HepG2 (cell line): ENCODE data around the gene DEPDC1B. TPM values are rescaled to one million over a fixed set of nuclear protein-coding genes. Genes with fewer than 3 reads are reported as not detected.

Source experiments
- AGO1 ChIP-seq: fragments of 200-400 bp; formaldehyde crosslinking; IDR thresholded peaks from 2 replicates; pipeline ENCODE4 v1.6.1; 2017; ENCODE audit warnings: mild to moderate bottlenecking, low read depth, low read length, moderate library complexity; ENCODE audit not compliant: poor library complexity, severe bottlenecking
- BRF2 ChIP-seq: sonication (generic); formaldehyde crosslinking; IDR thresholded peaks from 2 replicates; pipeline ENCODE4 v1.8.1; 2022; ENCODE audit warnings: mild to moderate bottlenecking, missing genetic modification reagents
- CHD4 ChIP-seq: fragments of 200-600 bp; sonication (generic); IDR thresholded peaks from 2 replicates; pipeline ENCODE4 v1.7.0; 2017; ENCODE audit warnings: mild to moderate bottlenecking, low read length, borderline replicate concordance
- EEA1 ChIP-seq: sonication (generic); formaldehyde crosslinking; IDR thresholded peaks from 2 replicates; pipeline ENCODE4 v1.5.1; 2020; ENCODE audit warnings: mild to moderate bottlenecking, missing genetic modification reagents, borderline replicate concordance
- GATAD1 ChIP-seq: IDR thresholded peaks from 2 replicates; pipeline ENCODE4 v1.6.1; 2016; ENCODE audit warnings: missing genetic modification reagents, missing compliant biosample characterization
- HES4 ChIP-seq: sonication (generic); formaldehyde crosslinking; IDR thresholded peaks from 2 replicates; pipeline ENCODE4 v1.9.0; 2021; ENCODE audit warnings: mild to moderate bottlenecking, missing genetic modification reagents, borderline replicate concordance
- HIVEP1 ChIP-seq: sonication (generic); formaldehyde crosslinking; IDR thresholded peaks from 2 replicates; pipeline ENCODE4 v1.4.0; 2020; ENCODE audit warnings: mild to moderate bottlenecking, missing genetic modification reagents
- MYC ChIP-seq: sonication (generic); formaldehyde crosslinking; IDR thresholded peaks from 2 replicates; pipeline ENCODE4 v1.9.0; 2021; ENCODE audit warnings: missing genetic modification reagents, borderline replicate concordance
- PHF20 ChIP-seq: sonication (generic); formaldehyde crosslinking; IDR thresholded peaks from 2 replicates; pipeline ENCODE4 v1.5.0; 2020; ENCODE audit warnings: mild to moderate bottlenecking, missing genetic modification reagents
- PRDM15 ChIP-seq: sonication (generic); formaldehyde crosslinking; IDR thresholded peaks from 2 replicates; pipeline ENCODE4 v1.4.0; 2020; ENCODE audit warnings: missing genetic modification reagents
- SKI ChIP-seq: fragments of 450-650 bp; IDR thresholded peaks from one replicate; pipeline ENCODE4 v1.6.1; 2018; ENCODE audit warnings: mild to moderate bottlenecking; ENCODE audit not compliant: partially characterized antibody
- SP1 ChIP-seq, 2 experiments: fragments of 450-650 bp in 1 of 2; sonication (generic) in 1 of 2; formaldehyde crosslinking in 1 of 2; IDR thresholded peaks; 2 replicates each; pipeline versions ENCODE4 v1.4.0 to v1.6.1; 2016 to 2020; ENCODE audit warnings: missing genetic modification reagents in 1 of 2
- STAG1 ChIP-seq: sonication (generic); formaldehyde crosslinking; IDR thresholded peaks from 2 replicates; pipeline ENCODE4 v1.4.0; 2020; ENCODE audit warnings: missing genetic modification reagents
- TCF7L2 ChIP-seq: IDR thresholded peaks from 2 replicates; pipeline ENCODE4 v1.6.1; 2011; ENCODE audit warnings: mild to moderate bottlenecking, low read depth, low read length, moderate library complexity
- TEAD3 ChIP-seq: optimal IDR thresholded peaks from 2 replicates; pipeline ENCODE3; 2016; ENCODE audit warnings: borderline replicate concordance
- ZFP90 ChIP-seq: sonication (generic); formaldehyde crosslinking; IDR thresholded peaks from 2 replicates; pipeline ENCODE4 v1.8.0; 2022; ENCODE audit warnings: missing genetic modification reagents, mild to moderate bottlenecking, inconsistent platforms, borderline replicate concordance
- ZMYM4 ChIP-seq: sonication (generic); formaldehyde crosslinking; IDR thresholded peaks from 2 replicates; pipeline ENCODE4 v1.8.1; 2023; ENCODE audit warnings: mild to moderate bottlenecking, missing genetic modification reagents
- ZNF160 ChIP-seq: sonication (generic); formaldehyde crosslinking; IDR thresholded peaks from 2 replicates; pipeline ENCODE4 v1.8.0; 2022; ENCODE audit warnings: mild to moderate bottlenecking, inconsistent platforms, missing genetic modification reagents
- ZNF292 ChIP-seq: sonication (generic); formaldehyde crosslinking; IDR thresholded peaks from 2 replicates; pipeline ENCODE4 v1.8.1; 2022; ENCODE audit warnings: mild to moderate bottlenecking, low read depth, missing genetic modification reagents, borderline replicate concordance
- ZNF326 ChIP-seq: sonication (generic); formaldehyde crosslinking; IDR thresholded peaks from 2 replicates; pipeline ENCODE4 v1.4.0; 2020; ENCODE audit warnings: missing genetic modification reagents, borderline replicate concordance
- ZNF329 ChIP-seq: sonication (generic); formaldehyde crosslinking; IDR thresholded peaks from 2 replicates; pipeline ENCODE4 v1.9.0; 2021; ENCODE audit warnings: low read depth, mild to moderate bottlenecking, missing genetic modification reagents
- ZNF441 ChIP-seq: sonication (generic); formaldehyde crosslinking; IDR thresholded peaks from 2 replicates; pipeline ENCODE4 v1.7.0; 2021; ENCODE audit warnings: missing genetic modification reagents, borderline replicate concordance
- ZNF468 ChIP-seq: sonication (generic); formaldehyde crosslinking; IDR thresholded peaks from 2 replicates; pipeline ENCODE4 v1.8.0; 2022; ENCODE audit warnings: mild to moderate bottlenecking, moderate library complexity, missing genetic modification reagents
- ZNF547 ChIP-seq: sonication (generic); formaldehyde crosslinking; IDR thresholded peaks from 2 replicates; pipeline ENCODE4 v1.5.1; 2020; ENCODE audit warnings: mild to moderate bottlenecking, missing genetic modification reagents
- ZNF605 ChIP-seq: sonication (generic); formaldehyde crosslinking; IDR thresholded peaks from 2 replicates; pipeline ENCODE4 v1.8.0; 2022; ENCODE audit warnings: mild to moderate bottlenecking, missing genetic modification reagents
- ZNF672 ChIP-seq: sonication (generic); formaldehyde crosslinking; IDR thresholded peaks from 2 replicates; pipeline ENCODE4 v1.8.1; 2022; ENCODE audit warnings: missing genetic modification reagents
- ZNF709 ChIP-seq: sonication (generic); formaldehyde crosslinking; IDR thresholded peaks from 2 replicates; pipeline ENCODE4 v1.5.0; 2020; ENCODE audit warnings: mild to moderate bottlenecking, missing genetic modification reagents
- polyA plus RNA-seq, 8 experiments: library from polyadenylated mRNA; depleted of rRNA in 3 of 8; stranded (reverse) in 7 of 8; unstranded in 1 of 8; fragments of >200 nt; fragmentation: Illumina TruSeq in 4 of 8; extraction: Trizol in 4 of 8; gene quantifications; 2 replicates each; pipeline versions ENCODE4 v1.2.1 to v1.2.3, GENCODE V29; 2011 to 2016; ENCODE audit warnings: low read depth in 4 of 8, missing spikeins in 1 of 8, mixed read lengths in 1 of 8; ENCODE audit not compliant: insufficient read depth in 1 of 8
- total RNA-seq, 5 experiments: library from RNA; depleted of rRNA; stranded (reverse); fragments of >200 nt; fragmentation: Illumina TruSeq; extraction: Trizol; gene quantifications; 2 replicates each; pipeline ENCODE4 v1.2.3, GENCODE V29; 2016; ENCODE audit warnings: low read depth in 1 of 5
- TF ChIP-seq, protein P1 (sequence below): sonication (generic); formaldehyde crosslinking; IDR thresholded peaks from 2 replicates; pipeline ENCODE4 v1.4.0; 2020; ENCODE audit warnings: mild to moderate bottlenecking, missing genetic modification reagents

DEPDC1B gene
- total and polyA plus RNA-seq, 2 of the 13 experiments (the other 11 are each of a cell fraction or from before 2014, with no cell fraction given), result 29.5 to 51.3 TPM

DNA sequence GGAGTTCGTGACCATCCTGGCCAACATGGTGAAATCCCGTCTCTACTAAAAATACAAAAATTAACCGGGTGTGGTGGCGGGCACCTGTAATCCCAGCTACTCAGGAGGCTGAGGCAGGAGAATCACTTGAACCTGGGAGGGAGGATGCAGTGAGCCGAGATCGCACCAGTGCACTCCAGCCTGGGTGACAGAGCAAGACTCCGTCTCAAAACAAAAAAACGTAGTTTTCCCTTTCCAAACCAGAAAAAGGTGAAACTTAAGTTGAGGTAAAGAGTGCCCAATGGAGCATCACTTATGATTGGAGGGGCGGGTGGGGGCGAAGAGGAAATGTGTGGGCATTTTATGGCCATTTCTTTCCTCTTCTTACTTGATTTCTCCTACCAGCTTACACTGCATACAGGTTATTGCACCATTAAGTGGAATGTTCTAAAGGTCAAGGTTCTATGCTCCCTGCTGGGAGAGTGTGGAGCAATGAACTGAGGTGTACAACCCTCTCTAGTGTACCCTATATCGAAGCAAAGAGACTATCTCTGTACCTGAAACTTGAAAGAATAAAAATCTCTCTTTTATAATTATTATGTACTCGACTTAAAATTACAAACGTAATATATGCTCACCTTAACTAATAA, 136.2 kb downstream of the DEPDC1B start (continued):
- TF ChIP-seq, protein P1, sequence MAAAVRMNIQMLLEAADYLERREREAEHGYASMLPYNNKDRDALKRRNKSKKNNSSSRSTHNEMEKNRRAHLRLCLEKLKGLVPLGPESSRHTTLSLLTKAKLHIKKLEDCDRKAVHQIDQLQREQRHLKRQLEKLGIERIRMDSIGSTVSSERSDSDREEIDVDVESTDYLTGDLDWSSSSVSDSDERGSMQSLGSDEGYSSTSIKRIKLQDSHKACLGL (CRISPR knock-in tag), result no peak
- TF ChIP-seq ZNF441 (CRISPR knock-in tag) (peak; percentile 83), ZNF326 (no peak), AGO1 (no peak), TEAD3 (CRISPR knock-in tag) (peak; percentile 90), ZMYM4 (CRISPR knock-in tag) (peak; percentile 78), PHF20 (CRISPR knock-in tag) (no peak), HES4 (no peak), BRF2 (CRISPR knock-in tag) (no peak), TCF7L2 (no peak), ZNF547 (CRISPR knock-in tag) (no peak), MYC (CRISPR knock-in tag) (no peak), SKI (no peak), CHD4 (no peak), STAG1 (CRISPR knock-in tag) (no peak), GATAD1 (CRISPR knock-in tag) (no peak), ZNF292 (CRISPR knock-in tag) (no peak), HIVEP1 (CRISPR knock-in tag) (no peak), ZNF709 (no peak), ZNF468 (CRISPR knock-in tag) (no peak), PRDM15 (CRISPR knock-in tag) (no peak), ZNF672 (CRISPR knock-in tag) (no peak), ZFP90 (CRISPR knock-in tag) (no peak), ZNF329 (CRISPR knock-in tag) (no peak), EEA1 (no peak), SP1 (IDR thresholded peaks at IDR 0.05) (no peak), SP1 (CRISPR knock-in tag; IDR thresholded peaks at IDR 0.05) (no peak), ZNF605 (CRISPR knock-in tag) (no peak), ZNF160 (CRISPR knock-in tag) (no peak)
